ENCODE data around the gene JMJD8. TPM values are rescaled to one million over a fixed set of nuclear protein-coding genes. Genes with fewer than 3 reads are reported as not detected.

Gene JMJD8
- total and polyA plus RNA-seq, 9 of the 15 experiments (the other 6 are each of a cell fraction or from before 2014, with no cell fraction given) = 1.2 to 50.6 (median 29.3) TPM

DNA sequence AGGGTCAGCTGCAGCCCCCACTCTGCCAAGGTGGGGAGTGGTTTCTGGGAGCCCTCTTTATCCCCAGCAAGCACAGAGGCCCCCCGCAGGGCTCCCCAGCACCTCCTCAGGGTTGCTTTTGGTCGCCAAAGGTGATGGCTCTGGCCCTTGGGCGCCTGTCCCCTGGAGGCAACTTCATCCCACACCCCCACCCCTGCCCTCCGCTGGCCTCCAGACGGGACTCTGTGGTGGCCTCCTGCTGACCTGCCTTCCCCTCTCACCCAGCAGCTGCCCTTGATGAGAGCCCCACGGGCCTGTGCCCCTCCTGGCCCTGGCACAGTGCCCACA is 24.0 kb downstream of the JMJD8 start:
- CTCF ChIA-PET (ENCODE audit: low intra/inter-chr PET ratio) = interaction anchor here (1.9 kb wide), 1 partner anchor 81 kb away, joined by 8 read pairs; no protein-coding TSS in a partner anchor
- H3K4me2 ChIP-seq (ENCODE audit: insufficient read depth, low read length) = peak overlapping the region; percentile 66
- in situ Hi-C loops (cut with MboI) = no loop called here

More for the DNA sequence above, 24.0 kb downstream of the JMJD8 start:
- ATAC-seq = no peak
- TF ChIP-seq SMC3 (conservative IDR thresholded peaks at IDR 0.05; ENCODE audit: insufficient read depth, low read depth, low read length) = no peak
- TF ChIP-seq HDAC6 (IDR thresholded peaks at IDR 0.05; ENCODE audit: low read depth, low read length) = no peak
- peak; percentile 46 for TF ChIP-seq FIP1L1 (IDR thresholded peaks at IDR 0.05; ENCODE audit: low read depth, low read length, poor library complexity, severe bottlenecking)
- peak; percentile 15 for TF ChIP-seq PCBP1 (IDR thresholded peaks at IDR 0.05; ENCODE audit: low read depth, low read length, poor library complexity, severe bottlenecking)
- TF ChIP-seq E2F8 (IDR thresholded peaks at IDR 0.05; ENCODE audit: low read depth, partially characterized antibody) = no peak
- TF ChIP-seq FOXJ3 (CRISPR knock-in tag; IDR thresholded peaks at IDR 0.05) = no peak
- TF ChIP-seq, protein P1, sequence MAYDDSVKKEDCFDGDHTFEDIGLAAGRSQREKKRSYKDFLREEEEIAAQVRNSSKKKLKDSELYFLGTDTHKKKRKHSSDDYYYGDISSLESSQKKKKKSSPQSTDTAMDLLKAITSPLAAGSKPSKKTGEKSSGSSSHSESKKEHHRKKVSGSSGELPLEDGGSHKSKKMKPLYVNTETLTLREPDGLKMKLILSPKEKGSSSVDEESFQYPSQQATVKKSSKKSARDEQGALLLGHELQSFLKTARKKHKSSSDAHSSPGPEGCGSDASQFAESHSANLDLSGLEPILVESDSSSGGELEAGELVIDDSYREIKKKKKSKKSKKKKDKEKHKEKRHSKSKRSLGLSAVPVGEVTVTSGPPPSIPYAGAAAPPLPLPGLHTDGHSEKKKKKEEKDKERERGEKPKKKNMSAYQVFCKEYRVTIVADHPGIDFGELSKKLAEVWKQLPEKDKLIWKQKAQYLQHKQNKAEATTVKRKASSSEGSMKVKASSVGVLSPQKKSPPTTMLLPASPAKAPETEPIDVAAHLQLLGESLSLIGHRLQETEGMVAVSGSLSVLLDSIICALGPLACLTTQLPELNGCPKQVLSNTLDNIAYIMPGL (CRISPR knock-in tag; IDR thresholded peaks at IDR 0.05) = 0 out of 2 replicates have a peak, but pooled peaks have one; percentile 40
- 38% methylated on average over 6 of the region's 6 CpGs for WGBS (ENCODE audit: insufficient coverage, low coverage, missing lambda C conversion rate)
- H3K79me2 ChIP-seq (ENCODE audit: control insufficient read depth, insufficient read depth, low read length) = no peaks in the 10 kb centered on the region; the same call in 2 of the 3 replicates
- FAIRE-seq = no peak
- H3K27me3 ChIP-seq (ENCODE audit: control insufficient read depth in 2 of 2, insufficient read depth in 2 of 2, low read length in 2 of 2) = no peaks in the 10 kb centered on the region
- H2AFZ ChIP-seq (ENCODE audit: low read depth, low read length) = peak overlapping the region; percentile 89; the same call in 1 of the 2 replicates
- no peaks in the 10 kb centered on the region for H3K9me1 ChIP-seq (ENCODE audit: control insufficient read depth, insufficient read depth, low read length)
- intact Hi-C loops (cut with micrococcal nuclease) = loop anchor here (2.0 to 10.0 kb wide), 2 partner anchors 71 to 265 kb away; partner anchors contain the start of gene NME4
- peaks cover 2 to 92% of the 10 kb centered on the region in 2 experiments; a peak in 4 of 5 replicates for H3K4me1 ChIP-seq (replicated peaks in 1 of 2; ENCODE audit: control insufficient read depth in 2 of 2, insufficient read depth in 2 of 2, low read length in 2 of 2)
- H3K27ac ChIP-seq (ENCODE audit: extremely low read depth, low read depth, low read length) = no peak overlapping the region
- no peaks in the 10 kb centered on the region for H3K36me3 ChIP-seq (ENCODE audit: control insufficient read depth, insufficient read depth, low read length)
- no peaks in the 10 kb centered on the region for H4K20me1 ChIP-seq (replicated peaks; ENCODE audit: control insufficient read depth, insufficient read depth, low read length)
- peak overlapping the region in 1 of 2 experiments; percentile 53; a peak in 3 of 4 replicates for H3K9ac ChIP-seq (ENCODE audit: insufficient read depth in 1 of 2, low read depth in 2 of 2, low read length in 2 of 2)
- POLR2A ChIA-PET = interaction anchor here (0.6 to 1.4 kb wide), 4 partner anchors 9 to 81 kb away, joined by 3 to 6 read pairs (median 4); no protein-coding TSS in a partner anchor
- H3K9me3 ChIP-seq (replicated peaks; ENCODE audit: control insufficient read depth, insufficient read depth, low read depth, low read length) = no peaks in the 10 kb centered on the region
- no peak for DNase-seq (ENCODE audit: extremely low read depth in 1 of 4, low spot score in 3 of 4)
- H3K4me3 ChIP-seq = peak overlapping the region; percentile 18; the same call in 1 of the 2 replicates
- no TSS peak for BruUV-seq (replicated peaks)

Measured in K562 (cell line).